MM.1S (cell line): ENCODE data around the gene UPP2.

Source experiments
- DNase-seq: peaks from one replicate; pipeline ENCODE4 v3.0.0-alpha.2; 2015
- H2AFZ ChIP-seq: fragments of 300-600 bp; sonication (generic); 2 replicates; pipeline ENCODE4 v1.6.0; 2016; ENCODE audit warnings: antibody characterized with exemption, low read length
- H3F3A ChIP-seq: fragments of 300-600 bp; sonication (generic); 2 replicates; pipeline ENCODE4 v1.6.1; 2016; ENCODE audit warnings: mild to moderate bottlenecking, antibody characterized with exemption, low read length, moderate library complexity, mixed read lengths; ENCODE audit not compliant: insufficient read depth
- H3K27ac ChIP-seq: fragments of 300-600 bp; sonication (generic); 2 replicates; pipeline ENCODE4 v1.5.1; 2016; ENCODE audit warnings: mild to moderate bottlenecking, low read length
- H3K27me3 ChIP-seq: fragments of 300-600 bp; sonication (generic); replicated peaks from 2 replicates; pipeline ENCODE4 v1.6.0; 2016; ENCODE audit warnings: low read length; ENCODE audit not compliant: insufficient read depth
- H3K36me3 ChIP-seq: fragments of 300-600 bp; sonication (generic); replicated peaks from 2 replicates; pipeline ENCODE4 v1.6.1; 2016; ENCODE audit warnings: mild to moderate bottlenecking, low read length, mixed read lengths; ENCODE audit not compliant: insufficient read depth
- H3K4me1 ChIP-seq: fragments of 300-600 bp; sonication (generic); 2 replicates; pipeline ENCODE4 v1.6.1; 2016; ENCODE audit warnings: low read length, mixed read lengths
- H3K4me2 ChIP-seq: fragments of 300-600 bp; sonication (generic); 2 replicates; pipeline ENCODE4 v1.6.0; 2016; ENCODE audit warnings: low read depth, low read length
- H3K4me3 ChIP-seq: fragments of 300-600 bp; sonication (generic); 2 replicates; pipeline ENCODE4 v1.5.1; 2016; ENCODE audit warnings: low read length, mixed read lengths
- H3K79me2 ChIP-seq: fragments of 300-600 bp; sonication (generic); 2 replicates; pipeline ENCODE4 v1.6.1; 2016; ENCODE audit warnings: mixed run types, low read length, mixed read lengths
- H3K9ac ChIP-seq: fragments of 300-600 bp; sonication (generic); 2 replicates; pipeline ENCODE4 v1.6.1; 2016; ENCODE audit warnings: low read length, mixed read lengths
- H3K9me2 ChIP-seq: fragments of 300-600 bp; sonication (generic); replicated peaks from 2 replicates; pipeline ENCODE4 v1.6.1; 2016; ENCODE audit warnings: mild to moderate bottlenecking, low read length, mixed read lengths; ENCODE audit not compliant: insufficient read depth
- H3K9me3 ChIP-seq: fragments of 300-600 bp; sonication (generic); replicated peaks from 2 replicates; pipeline ENCODE4 v1.6.1; 2016; ENCODE audit warnings: mild to moderate bottlenecking, low read length, mixed read lengths; ENCODE audit not compliant: insufficient read depth
- H4K20me1 ChIP-seq: fragments of 300-600 bp; sonication (generic); 2 replicates; pipeline ENCODE4 v1.6.1; 2016; ENCODE audit warnings: mild to moderate bottlenecking, low read length, moderate library complexity, mixed read lengths; ENCODE audit not compliant: insufficient read depth
- EZH2 ChIP-seq: fragments of 300-600 bp; sonication (generic); optimal IDR thresholded peaks from 2 replicates; pipeline ENCODE3; 2017; ENCODE audit warnings: low read depth, mild to moderate bottlenecking, antibody characterized with exemption, low read length, mixed read lengths
- EZH2phosphoT487 ChIP-seq: fragments of 300-600 bp; sonication (generic); IDR thresholded peaks from 2 replicates; pipeline ENCODE4 v1.6.1; 2018; ENCODE audit warnings: antibody characterized with exemption, low read length
- TF ChIP-seq, protein P1 (sequence below): fragments of 300-600 bp; sonication (generic); IDR thresholded peaks from 2 replicates; pipeline ENCODE4 v1.5.1; 2016; ENCODE audit warnings: antibody characterized with exemption, low read length, mixed read lengths

UPP2 gene

GRCh38 chr2:158138255-158138654 is 36.6 kb downstream of the UPP2 start:
- H3K36me3 ChIP-seq: no peaks in the 10 kb centered on the region
- no peak overlapping the region for H3K9ac ChIP-seq
- H3K4me1 ChIP-seq: no peaks in the 10 kb centered on the region
- no peak overlapping the region for H2AFZ ChIP-seq
- H3K79me2 ChIP-seq: no peaks in the 10 kb centered on the region
- no peak overlapping the region for H3K4me2 ChIP-seq
- H3K27ac ChIP-seq: no peak overlapping the region
- H3F3A ChIP-seq: no peaks in the 10 kb centered on the region
- TF ChIP-seq EZH2: no peak
- no peak for TF ChIP-seq EZH2phosphoT487
- TF ChIP-seq, protein P1, sequence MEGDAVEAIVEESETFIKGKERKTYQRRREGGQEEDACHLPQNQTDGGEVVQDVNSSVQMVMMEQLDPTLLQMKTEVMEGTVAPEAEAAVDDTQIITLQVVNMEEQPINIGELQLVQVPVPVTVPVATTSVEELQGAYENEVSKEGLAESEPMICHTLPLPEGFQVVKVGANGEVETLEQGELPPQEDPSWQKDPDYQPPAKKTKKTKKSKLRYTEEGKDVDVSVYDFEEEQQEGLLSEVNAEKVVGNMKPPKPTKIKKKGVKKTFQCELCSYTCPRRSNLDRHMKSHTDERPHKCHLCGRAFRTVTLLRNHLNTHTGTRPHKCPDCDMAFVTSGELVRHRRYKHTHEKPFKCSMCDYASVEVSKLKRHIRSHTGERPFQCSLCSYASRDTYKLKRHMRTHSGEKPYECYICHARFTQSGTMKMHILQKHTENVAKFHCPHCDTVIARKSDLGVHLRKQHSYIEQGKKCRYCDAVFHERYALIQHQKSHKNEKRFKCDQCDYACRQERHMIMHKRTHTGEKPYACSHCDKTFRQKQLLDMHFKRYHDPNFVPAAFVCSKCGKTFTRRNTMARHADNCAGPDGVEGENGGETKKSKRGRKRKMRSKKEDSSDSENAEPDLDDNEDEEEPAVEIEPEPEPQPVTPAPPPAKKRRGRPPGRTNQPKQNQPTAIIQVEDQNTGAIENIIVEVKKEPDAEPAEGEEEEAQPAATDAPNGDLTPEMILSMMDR: no peak
- no peaks in the 10 kb centered on the region for H3K9me2 ChIP-seq
- no peaks in the 10 kb centered on the region for H3K9me3 ChIP-seq
- no peak overlapping the region for H3K4me3 ChIP-seq
- no peaks in the 10 kb centered on the region for H4K20me1 ChIP-seq
- DNase-seq: no peak
- no peaks in the 10 kb centered on the region for H3K27me3 ChIP-seq

DNA sequence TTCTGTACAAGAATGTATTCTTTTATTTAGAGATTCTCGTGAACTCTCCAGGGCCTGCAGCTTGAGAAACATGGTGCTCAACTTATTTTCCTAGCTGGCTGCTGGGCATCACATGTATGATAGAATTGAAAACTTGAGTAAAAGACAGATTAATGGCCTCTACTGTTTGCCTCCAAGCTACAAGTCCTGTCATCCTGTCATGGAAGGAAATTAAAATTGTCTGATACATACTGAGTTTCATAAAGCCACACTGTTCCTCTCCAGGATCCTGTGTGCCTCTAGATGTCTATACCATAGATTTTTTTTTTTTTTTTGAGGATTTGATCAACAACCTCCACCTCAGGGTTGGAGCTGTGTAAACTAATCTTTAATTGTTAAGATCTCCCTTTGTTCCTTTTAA is 38.5 kb downstream of the UPP2 start:
- no peak overlapping the region for H3K9ac ChIP-seq
- no peaks in the 10 kb centered on the region for H3K9me2 ChIP-seq
- TF ChIP-seq EZH2 (no peak), EZH2phosphoT487 (no peak)
- TF ChIP-seq, protein P1: no peak
- H3K4me2 ChIP-seq: no peak overlapping the region
- DNase-seq: no peak
- no peak overlapping the region for H3K4me3 ChIP-seq
- no peaks in the 10 kb centered on the region for H4K20me1 ChIP-seq
- H3K9me3 ChIP-seq: no peaks in the 10 kb centered on the region
- H3K36me3 ChIP-seq: no peaks in the 10 kb centered on the region
- H3K4me1 ChIP-seq: no peaks in the 10 kb centered on the region
- H2AFZ ChIP-seq: no peak overlapping the region
- no peaks in the 10 kb centered on the region for H3F3A ChIP-seq
- H3K27ac ChIP-seq: no peak overlapping the region
- no peaks in the 10 kb centered on the region for H3K79me2 ChIP-seq
- H3K27me3 ChIP-seq: no peaks in the 10 kb centered on the region

GRCh38 chr2:158142165-158142564 is 40.5 kb downstream of the UPP2 start:
- no peaks in the 10 kb centered on the region for H3K79me2 ChIP-seq
- no peaks in the 10 kb centered on the region for H3K4me1 ChIP-seq
- no peaks in the 10 kb centered on the region for H3F3A ChIP-seq
- no peak overlapping the region for H2AFZ ChIP-seq
- no peaks in the 10 kb centered on the region for H3K9me3 ChIP-seq
- TF ChIP-seq EZH2: no peak
- no peak for TF ChIP-seq EZH2phosphoT487
- TF ChIP-seq, protein P1: no peak
- H3K9ac ChIP-seq: no peak overlapping the region
- H3K9me2 ChIP-seq: no peaks in the 10 kb centered on the region
- no peak overlapping the region for H3K27ac ChIP-seq
- H3K4me2 ChIP-seq: no peak overlapping the region
- H3K4me3 ChIP-seq: no peak overlapping the region
- no peaks in the 10 kb centered on the region for H3K36me3 ChIP-seq
- no peaks in the 10 kb centered on the region for H3K27me3 ChIP-seq
- no peak for DNase-seq
- no peaks in the 10 kb centered on the region for H4K20me1 ChIP-seq
